Measurements from ENCODE around the gene HBP1.

The HBP1 gene

DNA sequence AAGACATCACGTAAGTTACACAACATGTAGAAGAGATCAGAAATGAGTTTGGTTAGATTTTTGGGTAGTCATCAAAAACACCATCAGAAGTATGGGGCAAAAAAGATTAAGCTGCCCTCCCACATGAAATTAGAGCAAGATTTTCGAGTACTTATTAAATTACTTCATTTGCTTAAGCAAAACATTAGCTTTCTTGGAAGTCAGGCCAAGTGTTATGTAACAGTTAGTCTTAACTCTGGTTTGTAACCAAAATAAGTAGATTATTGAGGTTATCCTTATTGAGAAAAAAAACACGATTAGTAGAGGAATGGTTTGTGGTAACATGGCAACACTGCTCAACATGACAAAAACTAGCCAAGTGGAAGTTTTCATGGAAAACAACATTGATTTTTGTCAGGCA lies 37.9 kb downstream of the HBP1 start:
- TF ChIP-seq ARNTL (CRISPR knock-in tag; IDR thresholded peaks at IDR 0.05; ENCODE audit: borderline replicate concordance, low read depth) (no peak), SNAI2 (CRISPR knock-in tag; IDR thresholded peaks at IDR 0.05) (no peak), OSR1 (CRISPR knock-in tag; IDR thresholded peaks at IDR 0.05) (no peak), ZNF8 (CRISPR knock-in tag; IDR thresholded peaks at IDR 0.05) (no peak), ZNF70 (CRISPR knock-in tag; IDR thresholded peaks at IDR 0.05) (no peak), ZC3H10 (CRISPR knock-in tag; IDR thresholded peaks at IDR 0.05) (no peak), ZNF565 (CRISPR knock-in tag; conservative IDR thresholded peaks at IDR 0.05; ENCODE audit: low read depth) (no peak), ISL1 (CRISPR knock-in tag; IDR thresholded peaks at IDR 0.05) (no peak), BACH2 (CRISPR knock-in tag; IDR thresholded peaks at IDR 0.05; ENCODE audit: borderline replicate concordance) (no peak), PPARA (CRISPR knock-in tag; IDR thresholded peaks at IDR 0.05; ENCODE audit: borderline replicate concordance) (no peak), ZFP3 (CRISPR knock-in tag; IDR thresholded peaks at IDR 0.05) (no peak)
- TF ChIP-seq, protein P1, sequence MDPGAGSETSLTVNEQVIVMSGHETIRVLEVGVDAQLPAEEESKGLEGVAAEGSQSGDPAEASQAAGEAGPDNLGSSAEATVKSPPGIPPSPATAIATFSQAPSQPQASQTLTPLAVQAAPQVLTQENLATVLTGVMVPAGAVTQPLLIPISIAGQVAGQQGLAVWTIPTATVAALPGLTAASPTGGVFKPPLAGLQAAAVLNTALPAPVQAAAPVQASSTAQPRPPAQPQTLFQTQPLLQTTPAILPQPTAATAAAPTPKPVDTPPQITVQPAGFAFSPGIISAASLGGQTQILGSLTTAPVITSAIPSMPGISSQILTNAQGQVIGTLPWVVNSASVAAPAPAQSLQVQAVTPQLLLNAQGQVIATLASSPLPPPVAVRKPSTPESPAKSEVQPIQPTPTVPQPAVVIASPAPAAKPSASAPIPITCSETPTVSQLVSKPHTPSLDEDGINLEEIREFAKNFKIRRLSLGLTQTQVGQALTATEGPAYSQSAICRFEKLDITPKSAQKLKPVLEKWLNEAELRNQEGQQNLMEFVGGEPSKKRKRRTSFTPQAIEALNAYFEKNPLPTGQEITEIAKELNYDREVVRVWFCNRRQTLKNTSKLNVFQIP (CRISPR knock-in tag; IDR thresholded peaks at IDR 0.05; ENCODE audit: borderline replicate concordance, low read depth) = no peak
- TF ChIP-seq, protein P2, sequence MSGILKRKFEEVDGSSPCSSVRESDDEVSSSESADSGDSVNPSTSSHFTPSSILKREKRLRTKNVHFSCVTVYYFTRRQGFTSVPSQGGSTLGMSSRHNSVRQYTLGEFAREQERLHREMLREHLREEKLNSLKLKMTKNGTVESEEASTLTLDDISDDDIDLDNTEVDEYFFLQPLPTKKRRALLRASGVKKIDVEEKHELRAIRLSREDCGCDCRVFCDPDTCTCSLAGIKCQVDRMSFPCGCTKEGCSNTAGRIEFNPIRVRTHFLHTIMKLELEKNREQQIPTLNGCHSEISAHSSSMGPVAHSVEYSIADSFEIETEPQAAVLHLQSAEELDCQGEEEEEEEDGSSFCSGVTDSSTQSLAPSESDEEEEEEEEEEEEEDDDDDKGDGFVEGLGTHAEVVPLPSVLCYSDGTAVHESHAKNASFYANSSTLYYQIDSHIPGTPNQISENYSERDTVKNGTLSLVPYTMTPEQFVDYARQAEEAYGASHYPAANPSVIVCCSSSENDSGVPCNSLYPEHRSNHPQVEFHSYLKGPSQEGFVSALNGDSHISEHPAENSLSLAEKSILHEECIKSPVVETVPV (CRISPR knock-in tag; IDR thresholded peaks at IDR 0.05) = no peak
- TF ChIP-seq, protein P3, sequence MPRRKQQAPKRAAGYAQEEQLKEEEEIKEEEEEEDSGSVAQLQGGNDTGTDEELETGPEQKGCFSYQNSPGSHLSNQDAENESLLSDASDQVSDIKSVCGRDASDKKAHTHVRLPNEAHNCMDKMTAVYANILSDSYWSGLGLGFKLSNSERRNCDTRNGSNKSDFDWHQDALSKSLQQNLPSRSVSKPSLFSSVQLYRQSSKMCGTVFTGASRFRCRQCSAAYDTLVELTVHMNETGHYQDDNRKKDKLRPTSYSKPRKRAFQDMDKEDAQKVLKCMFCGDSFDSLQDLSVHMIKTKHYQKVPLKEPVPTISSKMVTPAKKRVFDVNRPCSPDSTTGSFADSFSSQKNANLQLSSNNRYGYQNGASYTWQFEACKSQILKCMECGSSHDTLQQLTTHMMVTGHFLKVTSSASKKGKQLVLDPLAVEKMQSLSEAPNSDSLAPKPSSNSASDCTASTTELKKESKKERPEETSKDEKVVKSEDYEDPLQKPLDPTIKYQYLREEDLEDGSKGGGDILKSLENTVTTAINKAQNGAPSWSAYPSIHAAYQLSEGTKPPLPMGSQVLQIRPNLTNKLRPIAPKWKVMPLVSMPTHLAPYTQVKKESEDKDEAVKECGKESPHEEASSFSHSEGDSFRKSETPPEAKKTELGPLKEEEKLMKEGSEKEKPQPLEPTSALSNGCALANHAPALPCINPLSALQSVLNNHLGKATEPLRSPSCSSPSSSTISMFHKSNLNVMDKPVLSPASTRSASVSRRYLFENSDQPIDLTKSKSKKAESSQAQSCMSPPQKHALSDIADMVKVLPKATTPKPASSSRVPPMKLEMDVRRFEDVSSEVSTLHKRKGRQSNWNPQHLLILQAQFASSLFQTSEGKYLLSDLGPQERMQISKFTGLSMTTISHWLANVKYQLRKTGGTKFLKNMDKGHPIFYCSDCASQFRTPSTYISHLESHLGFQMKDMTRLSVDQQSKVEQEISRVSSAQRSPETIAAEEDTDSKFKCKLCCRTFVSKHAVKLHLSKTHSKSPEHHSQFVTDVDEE (CRISPR knock-in tag; IDR thresholded peaks at IDR 0.05) = no peak
- no peak for ATAC-seq

DNA sequence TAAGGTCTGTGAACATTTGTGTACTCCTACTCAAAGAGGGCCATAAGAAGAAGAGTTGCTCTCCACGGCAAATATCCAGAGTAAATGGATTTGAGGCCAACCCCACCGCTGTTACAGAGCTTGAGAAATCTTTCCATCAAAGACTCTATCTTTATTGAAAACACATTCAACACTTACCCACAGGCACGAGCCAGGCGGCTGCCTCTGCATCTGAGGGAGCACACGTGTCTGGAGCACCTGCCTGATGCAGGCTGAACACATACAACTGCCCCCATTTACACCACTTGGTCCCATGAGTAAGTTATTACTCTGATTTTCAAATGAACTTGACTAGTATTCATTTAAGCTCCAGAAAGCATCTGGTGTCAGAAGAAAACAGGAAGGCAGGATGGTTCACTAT lies 38.7 kb downstream of the HBP1 start:
- no peak for TF ChIP-seq ZFP3 (CRISPR knock-in tag; IDR thresholded peaks at IDR 0.05)
- no peak for TF ChIP-seq ZFP30 (CRISPR knock-in tag; IDR thresholded peaks at IDR 0.05)
- no peak for TF ChIP-seq ARNTL (CRISPR knock-in tag; IDR thresholded peaks at IDR 0.05; ENCODE audit: borderline replicate concordance, low read depth)
- no peak for TF ChIP-seq PPARA (CRISPR knock-in tag; IDR thresholded peaks at IDR 0.05; ENCODE audit: borderline replicate concordance)
- TF ChIP-seq, protein P1 (CRISPR knock-in tag; IDR thresholded peaks at IDR 0.05; ENCODE audit: borderline replicate concordance, low read depth) = no peak
- no peak for TF ChIP-seq ZNF8 (CRISPR knock-in tag; IDR thresholded peaks at IDR 0.05)
- ATAC-seq = no peak

DNA sequence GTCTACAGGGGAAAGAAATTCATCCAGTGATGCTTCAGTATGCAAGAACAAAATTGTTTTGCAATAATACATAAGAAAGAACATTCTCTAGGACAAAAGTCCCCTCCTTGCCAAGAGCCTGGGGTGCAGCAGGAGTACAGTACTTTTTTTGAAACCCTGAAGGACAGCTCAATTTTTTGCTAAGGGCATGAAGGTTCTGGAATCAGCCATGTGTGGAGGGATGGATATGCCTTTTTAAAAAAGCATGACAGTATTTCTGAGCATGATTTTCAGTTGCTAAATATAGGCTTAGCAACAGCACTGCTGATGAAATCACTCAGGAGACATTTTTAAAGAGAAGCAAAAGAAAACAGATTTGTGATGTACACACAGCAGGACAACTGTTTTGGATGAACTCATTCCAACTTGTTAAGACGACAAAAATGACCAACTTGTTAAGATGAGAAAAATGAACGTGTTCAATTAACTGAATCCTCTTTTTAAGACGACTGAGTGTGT lies 39.3 kb downstream of the HBP1 start:
- ATAC-seq = no peak
- no peak for TF ChIP-seq ZFP30 (CRISPR knock-in tag; IDR thresholded peaks at IDR 0.05)
- TF ChIP-seq, protein P4, sequence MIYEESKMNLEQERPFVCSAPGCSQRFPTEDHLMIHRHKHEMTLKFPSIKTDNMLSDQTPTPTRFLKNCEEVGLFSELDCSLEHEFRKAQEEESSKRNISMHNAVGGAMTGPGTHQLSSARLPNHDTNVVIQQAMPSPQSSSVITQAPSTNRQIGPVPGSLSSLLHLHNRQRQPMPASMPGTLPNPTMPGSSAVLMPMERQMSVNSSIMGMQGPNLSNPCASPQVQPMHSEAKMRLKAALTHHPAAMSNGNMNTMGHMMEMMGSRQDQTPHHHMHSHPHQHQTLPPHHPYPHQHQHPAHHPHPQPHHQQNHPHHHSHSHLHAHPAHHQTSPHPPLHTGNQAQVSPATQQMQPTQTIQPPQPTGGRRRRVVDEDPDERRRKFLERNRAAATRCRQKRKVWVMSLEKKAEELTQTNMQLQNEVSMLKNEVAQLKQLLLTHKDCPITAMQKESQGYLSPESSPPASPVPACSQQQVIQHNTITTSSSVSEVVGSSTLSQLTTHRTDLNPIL (CRISPR knock-in tag; IDR thresholded peaks at IDR 0.05; ENCODE audit: low read depth) = no peak
- no peak for TF ChIP-seq ESRRG (CRISPR knock-in tag; IDR thresholded peaks at IDR 0.05)
- TF ChIP-seq, protein P1 (CRISPR knock-in tag; IDR thresholded peaks at IDR 0.05; ENCODE audit: borderline replicate concordance, low read depth) = no peak
- TF ChIP-seq, protein P3 (CRISPR knock-in tag; IDR thresholded peaks at IDR 0.05) = no peak
- no peak for TF ChIP-seq ZNF8 (CRISPR knock-in tag; IDR thresholded peaks at IDR 0.05)
- no peak for TF ChIP-seq CSDC2 (CRISPR knock-in tag; IDR thresholded peaks at IDR 0.05)
- no peak for TF ChIP-seq ARNTL (CRISPR knock-in tag; IDR thresholded peaks at IDR 0.05; ENCODE audit: borderline replicate concordance, low read depth)
- TF ChIP-seq TCF4 (CRISPR knock-in tag; IDR thresholded peaks at IDR 0.05; ENCODE audit: borderline replicate concordance) = no peak
- TF ChIP-seq OSR1 (CRISPR knock-in tag; IDR thresholded peaks at IDR 0.05) = no peak
- no peak for TF ChIP-seq BACH2 (CRISPR knock-in tag; IDR thresholded peaks at IDR 0.05; ENCODE audit: borderline replicate concordance)
- no peak for TF ChIP-seq ZFP3 (CRISPR knock-in tag; IDR thresholded peaks at IDR 0.05)
- TF ChIP-seq, protein P5, sequence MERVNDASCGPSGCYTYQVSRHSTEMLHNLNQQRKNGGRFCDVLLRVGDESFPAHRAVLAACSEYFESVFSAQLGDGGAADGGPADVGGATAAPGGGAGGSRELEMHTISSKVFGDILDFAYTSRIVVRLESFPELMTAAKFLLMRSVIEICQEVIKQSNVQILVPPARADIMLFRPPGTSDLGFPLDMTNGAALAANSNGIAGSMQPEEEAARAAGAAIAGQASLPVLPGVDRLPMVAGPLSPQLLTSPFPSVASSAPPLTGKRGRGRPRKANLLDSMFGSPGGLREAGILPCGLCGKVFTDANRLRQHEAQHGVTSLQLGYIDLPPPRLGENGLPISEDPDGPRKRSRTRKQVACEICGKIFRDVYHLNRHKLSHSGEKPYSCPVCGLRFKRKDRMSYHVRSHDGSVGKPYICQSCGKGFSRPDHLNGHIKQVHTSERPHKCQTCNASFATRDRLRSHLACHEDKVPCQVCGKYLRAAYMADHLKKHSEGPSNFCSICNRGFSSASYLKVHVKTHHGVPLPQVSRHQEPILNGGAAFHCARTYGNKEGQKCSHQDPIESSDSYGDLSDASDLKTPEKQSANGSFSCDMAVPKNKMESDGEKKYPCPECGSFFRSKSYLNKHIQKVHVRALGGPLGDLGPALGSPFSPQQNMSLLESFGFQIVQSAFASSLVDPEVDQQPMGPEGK (CRISPR knock-in tag; IDR thresholded peaks at IDR 0.05; ENCODE audit: borderline replicate concordance) = no peak
- TF ChIP-seq PPARA (CRISPR knock-in tag; IDR thresholded peaks at IDR 0.05; ENCODE audit: borderline replicate concordance) = no peak
- TF ChIP-seq ZNF70 (CRISPR knock-in tag; IDR thresholded peaks at IDR 0.05) = no peak
